OCI-LY1 (cell line): ENCODE results near the gene UMODL1.

Source experiments
- CTCF ChIP-seq: fragments of 200-600 bp; sonication (generic), shearing (Covaris generic); IDR thresholded peaks from 2 replicates; pipeline ENCODE4 v1.5.1; 2017; ENCODE audit warnings: mild to moderate bottlenecking, antibody characterized with exemption, low read length, moderate library complexity, mixed read lengths
- EZH2 ChIP-seq: fragments of 200-600 bp; sonication (generic), shearing (Covaris generic); IDR thresholded peaks from 2 replicates; pipeline ENCODE4 v1.8.0; 2017; ENCODE audit warnings: borderline replicate concordance, mixed run types, mild to moderate bottlenecking, antibody characterized with exemption, low read length, moderate library complexity, mixed read lengths

- no peak for TF ChIP-seq CTCF
- no peak for TF ChIP-seq EZH2
Measured at GRCh38 chr21:42051788-42052187, 19.3 kb upstream of the UMODL1 start.
